ENCODE results near the gene ZBTB9.

Gene ZBTB9

GRCh38 chr6:33417128-33417902 lies 37.1 kb upstream of the ZBTB9 start:
- no peaks in the 10 kb centered on the region for H3K9me3 ChIP-seq (ENCODE audit: control insufficient read depth, insufficient read depth, low read depth, low read length)
- H3K4me1 ChIP-seq (ENCODE audit: control insufficient read depth, insufficient read depth, low read length) = no peaks in the 10 kb centered on the region
- POLR2A ChIA-PET = interaction anchor here (0.6 to 3.4 kb wide), 7 partner anchors 9 to 445 kb away, joined by 3 to 16 read pairs (median 9); partner anchors contain the start of genes RPS18, VPS52, ZBTB22 and ZBTB9
- TF ChIP-seq PBX3 (CRISPR knock-in tag; IDR thresholded peaks at IDR 0.05) (no peak), BCL6B (tag by site-specific recombination; IDR thresholded peaks at IDR 0.05) (peak; percentile 35; the same call in 1 of the 2 replicates), ZNF280C (tag by site-specific recombination; IDR thresholded peaks at IDR 0.05) (no peak), ZSCAN5A (tag by site-specific recombination; IDR thresholded peaks at IDR 0.05) (no peak), WT1 (tag by site-specific recombination; IDR thresholded peaks at IDR 0.05) (0 out of 2 replicates have a peak, but pooled peaks have one; percentile 5), ZNF335 (tag by site-specific recombination; conservative IDR thresholded peaks at IDR 0.05) (peak; percentile 72), ZBTB17 (tag by site-specific recombination; IDR thresholded peaks at IDR 0.05) (peak; percentile 2; the same call in 1 of the 2 replicates), ZNF354C (tag by site-specific recombination; IDR thresholded peaks at IDR 0.05; ENCODE audit: borderline replicate concordance, low read depth) (no peak), ZNF76 (tag by site-specific recombination; IDR thresholded peaks at IDR 0.05; ENCODE audit: borderline replicate concordance, low read depth) (no peak), ZBTB20 (tag by site-specific recombination; IDR thresholded peaks at IDR 0.05) (0 out of 2 replicates have a peak, but pooled peaks have one; percentile 12), PATZ1 (tag by site-specific recombination; IDR thresholded peaks at IDR 0.05) (peak; percentile 66), ZNF398 (tag by site-specific recombination; IDR thresholded peaks at IDR 0.05) (peak; percentile 26; the same call in 1 of the 2 replicates)
- H3K27ac ChIP-seq (ENCODE audit: extremely low read depth, low read depth, low read length) = peak overlapping the region; percentile 67
- peak overlapping the region; percentile 40 for H3K4me3 ChIP-seq (ENCODE audit: low read depth, low read length)
- CTCF ChIA-PET = interaction anchor here (0.6 to 1.7 kb wide), 7 partner anchors 9 to 162 kb away, joined by 3 to 7 read pairs (median 3); partner anchors contain the start of gene BAK1
- H3K36me3 ChIP-seq (ENCODE audit: control insufficient read depth in 2 of 2, insufficient read depth in 1 of 2, low read length in 2 of 2) = peaks cover 0 to 42% of the 10 kb centered on the region in 2 experiments; a peak in 1 of 3 replicates
